Peyer's patch (tissue), 4 donors: ENCODE data around the gene NELFB. TPM values are rescaled to one million over a fixed set of nuclear protein-coding genes. Genes with fewer than 3 reads are reported as not detected.

Experiments used
- DNase-seq, 3 donors: peaks; one replicate each; pipeline ENCODE4 v3.0.0-alpha.2; 2017 to 2019
- H3K27ac ChIP-seq, 4 donors: fragments of 200-600 bp; sonication (generic); one replicate each; pipeline ENCODE4 v1.5.1; 2016 to 2019
- H3K27me3 ChIP-seq, 2 donors: fragments of 200-600 bp; sonication (generic); one replicate each; pipeline ENCODE4 v1.5.1; 2019
- H3K36me3 ChIP-seq, 3 donors: fragments of 200-600 bp; sonication (generic); one replicate each; pipeline ENCODE4 v1.5.1; 2016 to 2019
- H3K4me1 ChIP-seq, 4 donors: fragments of 200-600 bp; sonication (generic); one replicate each; pipeline ENCODE4 v1.5.1; 2016 to 2019
- H3K4me3 ChIP-seq, 4 donors: fragments of 200-600 bp; sonication (generic); 1 replicate in 3 of 4; 2 replicates in 1 of 4; pipeline ENCODE4 v1.5.1; 2016 to 2019; ENCODE audit warnings: mild to moderate bottlenecking in 1 of 4
- H3K9me3 ChIP-seq, 4 donors: fragments of 200-600 bp; sonication (generic); one replicate each; pipeline ENCODE4 v1.5.1; 2016 to 2019; ENCODE audit warnings: mild to moderate bottlenecking in 1 of 4
- CTCF ChIP-seq, 6 experiments: fragments of 450-650 bp in 4 of 6; fragments of 200-600 bp in 2 of 6; sonication (generic) in 1 of 6; IDR thresholded peaks; one replicate each; pipeline ENCODE4 v1.5.1; 2017 to 2019; ENCODE audit warnings: antibody characterized with exemption in 6 of 6, mild to moderate bottlenecking in 3 of 6, moderate library complexity in 1 of 6
- POLR2A ChIP-seq, 2 donors: fragments of 450-650 bp; IDR thresholded peaks; one replicate each; pipeline ENCODE4 v1.5.1; 2017; ENCODE audit warnings: antibody characterized with exemption in 2 of 2, mild to moderate bottlenecking in 2 of 2, moderate library complexity in 2 of 2
- total RNA-seq, 4 donors: library from RNA; depleted of rRNA; stranded (reverse); fragments of >200 nt; gene quantifications; one replicate each; pipeline ENCODE4 v1.1.0, GENCODE V29; 2016

Gene NELFB
- total RNA-seq, 4 donors from 2014 or later = 47.4 to 57.8 (median 50.2) TPM

- no peak for TF ChIP-seq POLR2A (IDR thresholded peaks at IDR 0.05)
- TF ChIP-seq CTCF (IDR thresholded peaks at IDR 0.05) = no peak
- Histone ChIP-seq H3K9me3 (no peaks in the 10 kb centered on the region), H3K4me3 (peak overlapping the region in 3 of 4 donors; percentile 14 to 62 (median 54)), H3K36me3 (peaks cover 0 to 15% (median 0%) of the 10 kb centered on the region in 3 donors), H3K27ac (peak overlapping the region in 3 of 4 donors; percentile 74 to 95 (median 83)), H3K27me3 (no peaks in the 10 kb centered on the region), H3K4me1 (peaks cover 3 to 44% (median 12%) of the 10 kb centered on the region in 4 donors)
- no peak for DNase-seq
Observed at GRCh38 chr9:137218212-137218753, 36.8 kb upstream of the NELFB start.

GRCh38 chr9:137218754-137219271 is 36.3 kb upstream of the NELFB start:
- peaks cover 3 to 44% (median 13%) of the 10 kb centered on the region in 4 donors for H3K4me1 ChIP-seq
- H3K27ac ChIP-seq = peak overlapping the region in 3 of 4 donors; percentile 74 to 95 (median 83)
- H3K36me3 ChIP-seq = peaks cover 0 to 15% (median 0%) of the 10 kb centered on the region in 3 donors
- peak overlapping the region in 2 of 4 donors; percentile 54 to 62 for H3K4me3 ChIP-seq
- no peaks in the 10 kb centered on the region for H3K27me3 ChIP-seq
- TF ChIP-seq CTCF (IDR thresholded peaks at IDR 0.05) (no peak), POLR2A (IDR thresholded peaks at IDR 0.05) (peak; percentile 46 to 59)
- DNase-seq = peak in 2 of 3 donors; percentile 77 to 78
- no peaks in the 10 kb centered on the region for H3K9me3 ChIP-seq

DNA sequence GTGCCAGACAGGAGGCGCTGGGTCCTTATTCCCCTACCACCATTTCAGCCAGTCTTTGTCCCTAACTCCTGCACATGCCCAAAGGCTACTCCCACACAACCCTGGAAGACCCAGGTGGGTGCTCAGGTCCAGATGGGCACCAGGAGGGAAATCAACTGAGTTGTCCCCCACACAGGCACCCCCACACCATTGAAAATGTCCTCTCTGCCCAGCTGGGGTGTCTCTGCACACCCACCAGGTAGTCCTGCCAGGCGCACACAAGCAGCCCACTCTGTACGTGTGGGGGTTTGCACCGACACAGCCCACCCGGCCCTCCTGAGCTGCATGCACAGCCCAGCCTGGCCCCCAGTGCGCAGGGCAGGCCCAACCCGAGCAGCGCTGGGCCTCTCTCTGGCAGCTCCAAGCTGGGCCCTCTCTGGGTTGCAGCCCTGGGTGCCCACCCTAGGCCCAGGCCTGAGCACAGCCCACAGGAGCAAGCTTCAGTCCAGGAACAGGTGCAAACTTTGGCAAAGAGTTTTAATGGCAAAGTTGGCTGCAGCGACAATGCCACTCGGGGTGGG is 35.3 kb upstream of the NELFB start:
- no peaks in the 10 kb centered on the region for H3K9me3 ChIP-seq
- H3K4me3 ChIP-seq = no peak overlapping the region
- no peak overlapping the region for H3K27ac ChIP-seq
- peaks cover 0 to 9% (median 0%) of the 10 kb centered on the region in 3 donors for H3K36me3 ChIP-seq
- H3K4me1 ChIP-seq = peaks cover 7 to 44% (median 15%) of the 10 kb centered on the region in 4 donors
- TF ChIP-seq POLR2A (IDR thresholded peaks at IDR 0.05) = no peak
- no peak for DNase-seq
- H3K27me3 ChIP-seq = no peaks in the 10 kb centered on the region

DNA sequence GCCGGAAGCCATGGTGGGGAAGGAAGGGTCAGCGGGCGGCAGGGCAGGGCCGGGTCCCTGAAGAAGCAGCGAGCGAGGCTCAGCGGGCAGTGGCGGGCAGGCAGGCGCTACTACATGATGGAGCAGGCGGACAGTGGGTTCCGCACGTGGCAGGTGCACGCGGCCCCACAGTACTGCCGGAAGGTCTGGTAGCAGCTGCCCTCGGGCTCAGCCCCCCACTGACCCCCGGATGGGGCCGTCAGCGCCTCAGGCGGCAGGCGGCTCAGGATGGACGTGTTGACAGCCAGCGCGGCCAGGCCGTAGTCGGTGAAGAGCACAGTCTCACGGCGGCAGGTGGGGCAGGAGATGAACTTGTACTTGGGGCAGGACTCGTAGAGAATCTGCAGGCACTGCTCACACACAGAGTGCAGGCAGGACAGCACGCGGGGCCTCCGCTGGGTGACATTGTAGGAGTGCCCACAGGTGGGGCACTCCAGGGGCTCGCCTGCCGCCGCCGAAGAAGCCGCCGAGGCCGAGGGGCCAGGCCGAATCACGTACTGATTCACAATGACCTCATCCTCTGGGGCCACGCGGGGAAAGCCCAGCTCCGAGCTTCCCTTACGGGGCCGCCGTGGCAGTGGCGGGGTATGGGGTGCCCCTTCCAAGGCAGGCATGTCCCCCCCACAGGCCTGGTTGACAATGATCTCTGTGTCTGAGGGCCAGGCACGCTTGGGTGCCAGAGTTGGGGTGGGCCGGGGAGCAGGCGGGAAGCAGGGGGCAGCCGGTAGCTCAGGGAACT is 34.6 kb upstream of the NELFB start:
- Histone ChIP-seq H3K9me3 (no peaks in the 10 kb centered on the region), H3K4me3 (no peak overlapping the region), H3K36me3 (peaks cover 0 to 4% (median 0%) of the 10 kb centered on the region in 3 donors), H3K27me3 (no peaks in the 10 kb centered on the region), H3K4me1 (peaks cover 7 to 44% (median 15%) of the 10 kb centered on the region in 4 donors), H3K27ac (no peak overlapping the region)
- no peak for DNase-seq
- no peak for TF ChIP-seq CTCF (IDR thresholded peaks at IDR 0.05)
- TF ChIP-seq POLR2A (IDR thresholded peaks at IDR 0.05) = no peak

DNA sequence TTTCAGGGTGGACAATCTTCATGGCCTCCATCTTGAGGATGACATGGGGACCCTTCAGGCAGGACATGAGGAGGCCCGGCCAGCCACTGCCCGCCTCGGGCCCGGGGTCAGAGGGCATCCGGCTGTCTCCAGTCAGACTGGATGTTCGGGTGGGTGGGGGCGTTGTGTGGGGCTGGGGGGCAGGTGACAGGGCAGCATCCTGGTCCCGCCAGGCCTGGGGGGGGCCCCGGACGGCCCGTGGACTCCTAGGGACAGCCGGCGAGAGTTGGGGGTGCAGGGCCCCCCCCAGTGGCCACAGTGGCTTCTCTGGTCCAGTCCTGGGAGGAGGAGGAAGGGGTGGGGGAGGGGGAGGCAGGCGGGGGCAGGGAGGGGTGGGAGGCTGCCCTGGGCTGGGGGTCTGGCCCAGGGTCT is 34.0 kb upstream of the NELFB start:
- no peaks in the 10 kb centered on the region for H3K27me3 ChIP-seq
- peak overlapping the region in 2 of 4 donors; percentile 45 to 81 for H3K4me3 ChIP-seq
- no peak overlapping the region for H3K27ac ChIP-seq
- H3K4me1 ChIP-seq = peaks cover 7 to 44% (median 15%) of the 10 kb centered on the region in 4 donors
- DNase-seq = no peak
- no peaks in the 10 kb centered on the region for H3K36me3 ChIP-seq
- H3K9me3 ChIP-seq = no peaks in the 10 kb centered on the region
- TF ChIP-seq CTCF (IDR thresholded peaks at IDR 0.05) (no peak), POLR2A (IDR thresholded peaks at IDR 0.05) (no peak)
